ENCODE measurements around the gene JAZF1. TPM values are rescaled to one million over a fixed set of nuclear protein-coding genes. Genes with fewer than 3 reads are reported as not detected.

The JAZF1 gene
- total RNA-seq, 2 experiments from 2014 or later: 5.2 to 7.6 TPM

- Mint-ChIP-seq H3K4me3 (no peak overlapping the region), H3K36me3 (ENCODE audit: low read depth) (no peaks in the 10 kb centered on the region), H3K4me1 (peaks cover 25% of the 10 kb centered on the region), H3K27me3 (no peaks in the 10 kb centered on the region), H3K27ac (no peak overlapping the region), H3K9me3 (peaks cover 4% of the 10 kb centered on the region)
- CTCF ChIA-PET: no interaction called here
- POLR2A ChIA-PET: no interaction called here
- DNase-seq: no peak
These were observed 225.0 kb downstream of the JAZF1 start for GRCh38 chr7:27955596-27955995.

- POLR2A ChIA-PET: no interaction called here
- no peak for DNase-seq
These were observed 225.6 kb downstream of the JAZF1 start for GRCh38 chr7:27955011-27955410.

GRCh38 chr7:27953777-27954176, 226.8 kb downstream of the JAZF1 start:
- DNase-seq: no peak
- Mint-ChIP-seq H3K9me3 (peaks cover 4% of the 10 kb centered on the region), H3K27me3 (no peaks in the 10 kb centered on the region), H3K4me1 (peaks cover 25% of the 10 kb centered on the region), H3K4me3 (no peak overlapping the region), H3K36me3 (ENCODE audit: low read depth) (no peaks in the 10 kb centered on the region), H3K27ac (peak overlapping the region; percentile 7)
- ChIA-PET POLR2A (no interaction called here), CTCF (interaction anchor here (0.8 to 1.4 kb wide), 2 partner anchors 9 to 11 kb away, joined by 3 to 4 read pairs; no protein-coding TSS in a partner anchor)

More at GRCh38 chr7:27955011-27955410, 225.6 kb downstream of the JAZF1 start:
- H3K36me3 Mint-ChIP-seq (ENCODE audit: low read depth): no peaks in the 10 kb centered on the region
- H3K4me3 Mint-ChIP-seq: no peak overlapping the region
- H3K9me3 Mint-ChIP-seq: peaks cover 4% of the 10 kb centered on the region
- no peaks in the 10 kb centered on the region for H3K27me3 Mint-ChIP-seq
- H3K27ac Mint-ChIP-seq: peak overlapping the region; percentile 20
- CTCF ChIA-PET: no interaction called here
- peaks cover 25% of the 10 kb centered on the region for H3K4me1 Mint-ChIP-seq

- Mint-ChIP-seq H3K27ac (no peak overlapping the region), H3K4me1 (peaks cover 25% of the 10 kb centered on the region), H3K9me3 (peaks cover 4% of the 10 kb centered on the region), H3K4me3 (no peak overlapping the region), H3K36me3 (ENCODE audit: low read depth) (no peaks in the 10 kb centered on the region), H3K27me3 (no peaks in the 10 kb centered on the region)
- DNase-seq: no peak
- ChIA-PET CTCF (interaction anchor here (0.8 to 1.4 kb wide), 2 partner anchors 10 to 12 kb away, joined by 3 to 4 read pairs; no protein-coding TSS in a partner anchor), POLR2A (no interaction called here)
These were observed 227.2 kb downstream of the JAZF1 start for GRCh38 chr7:27953361-27953760.

- no peak for DNase-seq
- Mint-ChIP-seq H3K4me3 (no peak overlapping the region), H3K27me3 (no peaks in the 10 kb centered on the region), H3K27ac (peak overlapping the region; percentile 37), H3K4me1 (peaks cover 25% of the 10 kb centered on the region), H3K36me3 (ENCODE audit: low read depth) (no peaks in the 10 kb centered on the region), H3K9me3 (peaks cover 3% of the 10 kb centered on the region)
- POLR2A ChIA-PET: no interaction called here
- CTCF ChIA-PET: interaction anchor here (1.4 kb wide), 1 partner anchor 10 kb away, joined by 3 read pairs; no protein-coding TSS in a partner anchor
These were observed 227.9 kb downstream of the JAZF1 start for GRCh38 chr7:27952456-27953285.

- H3K4me1 Mint-ChIP-seq: peaks cover 25% of the 10 kb centered on the region
- H3K27ac Mint-ChIP-seq: no peak overlapping the region
- ChIA-PET CTCF (interaction anchor here (1.2 kb wide), 1 partner anchor 17 kb away, joined by 3 read pairs; no protein-coding TSS in a partner anchor), POLR2A (no interaction called here)
- H3K9me3 Mint-ChIP-seq: peaks cover 3% of the 10 kb centered on the region
- no peak for DNase-seq
- no peaks in the 10 kb centered on the region for H3K36me3 Mint-ChIP-seq (ENCODE audit: low read depth)
- no peaks in the 10 kb centered on the region for H3K27me3 Mint-ChIP-seq
- H3K4me3 Mint-ChIP-seq: no peak overlapping the region
These were observed 230.5 kb downstream of the JAZF1 start for GRCh38 chr7:27950123-27950522.

- no peak for DNase-seq
- no peaks in the 10 kb centered on the region for H3K27me3 Mint-ChIP-seq
- no peak overlapping the region for H3K4me3 Mint-ChIP-seq
- H3K27ac Mint-ChIP-seq: no peak overlapping the region
- H3K4me1 Mint-ChIP-seq: peaks cover 22% of the 10 kb centered on the region
- H3K36me3 Mint-ChIP-seq (ENCODE audit: low read depth): no peaks in the 10 kb centered on the region
- ChIA-PET POLR2A (no interaction called here), CTCF (no interaction called here)
- peaks cover 3% of the 10 kb centered on the region for H3K9me3 Mint-ChIP-seq
These were observed 231.7 kb downstream of the JAZF1 start for GRCh38 chr7:27948861-27949260.

GRCh38 chr7:27947586-27948278, 232.9 kb downstream of the JAZF1 start:
- Mint-ChIP-seq H3K36me3 (ENCODE audit: low read depth) (no peaks in the 10 kb centered on the region), H3K9me3 (peaks cover 3% of the 10 kb centered on the region), H3K27ac (no peak overlapping the region), H3K4me3 (no peak overlapping the region), H3K27me3 (no peaks in the 10 kb centered on the region), H3K4me1 (peaks cover 11% of the 10 kb centered on the region)
- DNase-seq: no peak
- POLR2A ChIA-PET: no interaction called here
- CTCF ChIA-PET: no interaction called here

GRCh38 chr7:27946351-27946750, 234.2 kb downstream of the JAZF1 start:
- H3K27ac Mint-ChIP-seq: no peak overlapping the region
- CTCF ChIA-PET: no interaction called here
- H3K4me3 Mint-ChIP-seq: no peak overlapping the region
- no peaks in the 10 kb centered on the region for H3K27me3 Mint-ChIP-seq
- POLR2A ChIA-PET: no interaction called here
- no peaks in the 10 kb centered on the region for H3K36me3 Mint-ChIP-seq (ENCODE audit: low read depth)
- H3K4me1 Mint-ChIP-seq: no peaks in the 10 kb centered on the region
- H3K9me3 Mint-ChIP-seq: no peaks in the 10 kb centered on the region
- DNase-seq: no peak

- H3K4me1 Mint-ChIP-seq: no peaks in the 10 kb centered on the region
- H3K36me3 Mint-ChIP-seq (ENCODE audit: low read depth): no peaks in the 10 kb centered on the region
- DNase-seq: no peak
- ChIA-PET CTCF (no interaction called here), POLR2A (no interaction called here)
- H3K4me3 Mint-ChIP-seq: no peak overlapping the region
- H3K27ac Mint-ChIP-seq: no peak overlapping the region
- peaks cover under 1% of the 10 kb centered on the region for H3K27me3 Mint-ChIP-seq
- no peaks in the 10 kb centered on the region for H3K9me3 Mint-ChIP-seq
These were observed 235.4 kb downstream of the JAZF1 start for GRCh38 chr7:27945058-27945795.

- H3K4me3 Mint-ChIP-seq: no peak overlapping the region
- no peaks in the 10 kb centered on the region for H3K36me3 Mint-ChIP-seq (ENCODE audit: low read depth)
- peaks cover 2% of the 10 kb centered on the region for H3K27me3 Mint-ChIP-seq
- no peak overlapping the region for H3K27ac Mint-ChIP-seq
- H3K9me3 Mint-ChIP-seq: no peaks in the 10 kb centered on the region
- ChIA-PET POLR2A (no interaction called here), CTCF (no interaction called here)
- DNase-seq: no peak
- H3K4me1 Mint-ChIP-seq: no peaks in the 10 kb centered on the region
These were observed 236.0 kb downstream of the JAZF1 start for GRCh38 chr7:27944643-27945042.

- no peaks in the 10 kb centered on the region for H3K4me1 Mint-ChIP-seq
- ChIA-PET POLR2A (no interaction called here), CTCF (no interaction called here)
- DNase-seq: no peak
- H3K36me3 Mint-ChIP-seq (ENCODE audit: low read depth): no peaks in the 10 kb centered on the region
- H3K27ac Mint-ChIP-seq: no peak overlapping the region
- no peak overlapping the region for H3K4me3 Mint-ChIP-seq
- H3K9me3 Mint-ChIP-seq: no peaks in the 10 kb centered on the region
- peaks cover 2% of the 10 kb centered on the region for H3K27me3 Mint-ChIP-seq
These were observed 237.4 kb downstream of the JAZF1 start for GRCh38 chr7:27943241-27943640.

GRCh38 chr7:27942711-27943110, 237.9 kb downstream of the JAZF1 start:
- ChIA-PET POLR2A (no interaction called here), CTCF (no interaction called here)
- no peak for DNase-seq
- Mint-ChIP-seq H3K4me1 (no peaks in the 10 kb centered on the region), H3K27ac (no peak overlapping the region), H3K36me3 (ENCODE audit: low read depth) (no peaks in the 10 kb centered on the region), H3K9me3 (no peaks in the 10 kb centered on the region), H3K27me3 (peaks cover 2% of the 10 kb centered on the region), H3K4me3 (no peak overlapping the region)

Measured in activated CD4-positive, alpha-beta T cell treated with anti-CD3 and anti-CD28 coated beads, Interleukin-2, amount 10 ng/mL, durations not matched to agents 7 days and 5 days (primary cell).